ENCODE measurements around the gene WDR72. TPM values are rescaled to one million over a fixed set of nuclear protein-coding genes. Genes with fewer than 3 reads are reported as not detected.
"Not testable (repeated sequence)": the region's sequence is repeated elsewhere in the genome, so short reads cannot be mapped to it uniquely, and the experiment has no call there.

Gene WDR72
- total RNA-seq: under 1 TPM; 0.10 to 0.17 TPM
- polyA plus RNA-seq (ENCODE audit: insufficient read length in 2 of 2): under 1 TPM; 0.57 to 0.79 TPM
- long read RNA-seq, donor 1: 0 reads
- long read RNA-seq, donor 2: 0 reads
- long read RNA-seq, donor 3: 0 reads
- long read RNA-seq, donor 4: 0 reads

GRCh38 chr15:53759411-53759931 is at the start of gene WDR72:
TSS of gene WDR72 (minus strand) at chr15:53759663. CDS start at chr15:53733149, 26,514 bp downstream.
- under 1% methylated on average over 20 of the region's 45 CpGs for WGBS (ENCODE audit: insufficient coverage)
- Histone ChIP-seq H3K27me3 (ENCODE audit: control insufficient read depth, insufficient read depth, low read length) (peaks cover 13% of the 10 kb centered on the region), H3K4me3 (ENCODE audit: low read depth, low read length) (no peak within 1 kb of the TSS), H3K9me3 (ENCODE audit: control insufficient read depth, insufficient read depth, low read length) (no peaks in the 10 kb centered on the region), H3K4me1 (ENCODE audit: control insufficient read depth, insufficient read depth, low read length) (peaks cover 10% of the 10 kb centered on the region), H3K36me3 (ENCODE audit: control insufficient read depth, insufficient read depth, low read length) (no peaks in the 10 kb centered on the region), H3K27ac (ENCODE audit: low read depth, low read length) (no peak within 1 kb of the TSS)
- peak in 2 of 6 donors; percentile 14 to 24 for DNase-seq (ENCODE audit: low read depth in 4 of 6, low spot score in 6 of 6)

GRCh38 chr15:53808058-53808706 is 48.7 kb upstream of the WDR72 start:
- no peak overlapping the region for H3K4me3 ChIP-seq (ENCODE audit: low read depth, low read length)
- 57% methylated on average over 3 of the region's 5 CpGs for whole genome bisulfite sequencing (ENCODE audit: insufficient coverage)
- peak in 3 of 6 donors; percentile 10 to 66 (median 35) for DNase-seq (ENCODE audit: low read depth in 4 of 6, low spot score in 6 of 6)
- no peaks in the 10 kb centered on the region for H3K4me1 ChIP-seq (ENCODE audit: control insufficient read depth, insufficient read depth, low read length)
- H3K27ac ChIP-seq (ENCODE audit: low read depth, low read length): no peak overlapping the region
- H3K9me3 ChIP-seq (ENCODE audit: control insufficient read depth, insufficient read depth, low read length): no peaks in the 10 kb centered on the region
- no peaks in the 10 kb centered on the region for H3K27me3 ChIP-seq (ENCODE audit: control insufficient read depth, insufficient read depth, low read length)
- no peaks in the 10 kb centered on the region for H3K36me3 ChIP-seq (ENCODE audit: control insufficient read depth, insufficient read depth, low read length)

GRCh38 chr15:53807501-53807900 is 48.0 kb upstream of the WDR72 start:
- peak in 1 of 6 donors; percentile 23 for DNase-seq (ENCODE audit: low read depth in 4 of 6, low spot score in 6 of 6)
- H3K9me3 ChIP-seq (ENCODE audit: control insufficient read depth, insufficient read depth, low read length): no peaks in the 10 kb centered on the region
- H3K4me1 ChIP-seq (ENCODE audit: control insufficient read depth, insufficient read depth, low read length): no peaks in the 10 kb centered on the region
- H3K27me3 ChIP-seq (ENCODE audit: control insufficient read depth, insufficient read depth, low read length): no peaks in the 10 kb centered on the region
- no CpG with 5 or more reads among the region's 1 CpG for whole genome bisulfite sequencing (ENCODE audit: insufficient coverage)
- no peaks in the 10 kb centered on the region for H3K36me3 ChIP-seq (ENCODE audit: control insufficient read depth, insufficient read depth, low read length)
- H3K27ac ChIP-seq (ENCODE audit: low read depth, low read length): no peak overlapping the region
- no peak overlapping the region for H3K4me3 ChIP-seq (ENCODE audit: low read depth, low read length)

- WGBS (ENCODE audit: insufficient coverage): no CpG with 5 or more reads among the region's 2 CpGs
- Histone ChIP-seq H3K9me3 (ENCODE audit: control insufficient read depth, insufficient read depth, low read length) (no peaks in the 10 kb centered on the region), H3K27me3 (ENCODE audit: control insufficient read depth, insufficient read depth, low read length) (no peaks in the 10 kb centered on the region), H3K4me1 (ENCODE audit: control insufficient read depth, insufficient read depth, low read length) (no peaks in the 10 kb centered on the region), H3K4me3 (ENCODE audit: low read depth, low read length) (no peak overlapping the region), H3K36me3 (ENCODE audit: control insufficient read depth, insufficient read depth, low read length) (no peaks in the 10 kb centered on the region), H3K27ac (ENCODE audit: low read depth, low read length) (no peak overlapping the region)
- DNase-seq (ENCODE audit: low read depth in 4 of 6, low spot score in 6 of 6): no peak
Measured at GRCh38 chr15:53802672-53803071, 43.2 kb upstream of the WDR72 start.

GRCh38 chr15:53791581-53791980 is 32.1 kb upstream of the WDR72 start:
- peak in 1 of 6 donors; percentile 2 for DNase-seq (ENCODE audit: low read depth in 4 of 6, low spot score in 6 of 6)
- H3K27ac ChIP-seq (ENCODE audit: low read depth, low read length): no peak overlapping the region

GRCh38 chr15:53789654-53790375 is 30.4 kb upstream of the WDR72 start:
- no peaks in the 10 kb centered on the region for H3K9me3 ChIP-seq (ENCODE audit: control insufficient read depth, insufficient read depth, low read length)
- no peak overlapping the region for H3K4me3 ChIP-seq (ENCODE audit: low read depth, low read length)
- DNase-seq (ENCODE audit: low read depth in 4 of 6, low spot score in 6 of 6): no peak
- H3K4me1 ChIP-seq (ENCODE audit: control insufficient read depth, insufficient read depth, low read length): no peaks in the 10 kb centered on the region
- H3K36me3 ChIP-seq (ENCODE audit: control insufficient read depth, insufficient read depth, low read length): no peaks in the 10 kb centered on the region
- no CpG with 5 or more reads among the region's 2 CpGs for WGBS (ENCODE audit: insufficient coverage)
- H3K27ac ChIP-seq (ENCODE audit: low read depth, low read length): no peak overlapping the region
- H3K27me3 ChIP-seq (ENCODE audit: control insufficient read depth, insufficient read depth, low read length): no peaks in the 10 kb centered on the region

More at GRCh38 chr15:53791581-53791980, 32.1 kb upstream of the WDR72 start:
- Histone ChIP-seq H3K4me3 (ENCODE audit: low read depth, low read length) (no peak overlapping the region), H3K9me3 (ENCODE audit: control insufficient read depth, insufficient read depth, low read length) (no peaks in the 10 kb centered on the region), H3K4me1 (ENCODE audit: control insufficient read depth, insufficient read depth, low read length) (no peaks in the 10 kb centered on the region), H3K36me3 (ENCODE audit: control insufficient read depth, insufficient read depth, low read length) (no peaks in the 10 kb centered on the region), H3K27me3 (ENCODE audit: control insufficient read depth, insufficient read depth, low read length) (no peaks in the 10 kb centered on the region)
- no CpG with 5 or more reads among the region's 9 CpGs for WGBS (ENCODE audit: insufficient coverage)

- Histone ChIP-seq H3K36me3 (ENCODE audit: control insufficient read depth, insufficient read depth, low read length) (no peaks in the 10 kb centered on the region), H3K27ac (ENCODE audit: low read depth, low read length) (no peak overlapping the region), H3K27me3 (ENCODE audit: control insufficient read depth, insufficient read depth, low read length) (no peaks in the 10 kb centered on the region), H3K9me3 (ENCODE audit: control insufficient read depth, insufficient read depth, low read length) (no peaks in the 10 kb centered on the region), H3K4me1 (ENCODE audit: control insufficient read depth, insufficient read depth, low read length) (no peaks in the 10 kb centered on the region), H3K4me3 (ENCODE audit: low read depth, low read length) (no peak overlapping the region)
- 92% methylated on average over 2 of the region's 2 CpGs for WGBS (ENCODE audit: insufficient coverage)
- no peak for DNase-seq (ENCODE audit: low read depth in 4 of 6, low spot score in 6 of 6)
Measured at GRCh38 chr15:53786401-53786800, 26.9 kb upstream of the WDR72 start.

GRCh38 chr15:53785241-53785640 is 25.8 kb upstream of the WDR72 start:
- H3K36me3 ChIP-seq (ENCODE audit: control insufficient read depth, insufficient read depth, low read length); DNase-seq (ENCODE audit: low read depth in 4 of 6, low spot score in 6 of 6); H3K9me3 ChIP-seq (ENCODE audit: control insufficient read depth, insufficient read depth, low read length); H3K27me3 ChIP-seq (ENCODE audit: control insufficient read depth, insufficient read depth, low read length); H3K4me3 ChIP-seq (ENCODE audit: low read depth, low read length); H3K27ac ChIP-seq (ENCODE audit: low read depth, low read length); H3K4me1 ChIP-seq (ENCODE audit: control insufficient read depth, insufficient read depth, low read length): not testable (repeated sequence)
- 100% methylated on average over 1 of the region's 2 CpGs for WGBS (ENCODE audit: insufficient coverage)

- H3K9me3 ChIP-seq (ENCODE audit: control insufficient read depth, insufficient read depth, low read length): no peaks in the 10 kb centered on the region
- peaks cover 13% of the 10 kb centered on the region for H3K27me3 ChIP-seq (ENCODE audit: control insufficient read depth, insufficient read depth, low read length)
- H3K4me3 ChIP-seq (ENCODE audit: low read depth, low read length): no peak overlapping the region
- H3K36me3 ChIP-seq (ENCODE audit: control insufficient read depth, insufficient read depth, low read length): no peaks in the 10 kb centered on the region
- H3K4me1 ChIP-seq (ENCODE audit: control insufficient read depth, insufficient read depth, low read length): peaks cover 10% of the 10 kb centered on the region
- no peak overlapping the region for H3K27ac ChIP-seq (ENCODE audit: low read depth, low read length)
- no peak for DNase-seq (ENCODE audit: low read depth in 4 of 6, low spot score in 6 of 6)
- 68% methylated on average over 2 of the region's 2 CpGs for WGBS (ENCODE audit: insufficient coverage)
Measured at GRCh38 chr15:53762916-53763315, 3.5 kb upstream of the WDR72 start.

Measured in spinal cord (tissue), 10 donors.